NCI-H774 (cell line): ENCODE measurements around the gene TRAPPC1.
"Not testable (repeated sequence)": the region's sequence is repeated elsewhere in the genome, so short reads cannot be mapped to it uniquely, and the experiment has no call there.

ENCODE experiments used
- DNase-seq: peaks from one replicate; lab custom pipeline; 2025; lab: John Stamatoyannopoulos, UW

Gene TRAPPC1, protein sequence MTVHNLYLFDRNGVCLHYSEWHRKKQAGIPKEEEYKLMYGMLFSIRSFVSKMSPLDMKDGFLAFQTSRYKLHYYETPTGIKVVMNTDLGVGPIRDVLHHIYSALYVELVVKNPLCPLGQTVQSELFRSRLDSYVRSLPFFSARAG

DNA sequence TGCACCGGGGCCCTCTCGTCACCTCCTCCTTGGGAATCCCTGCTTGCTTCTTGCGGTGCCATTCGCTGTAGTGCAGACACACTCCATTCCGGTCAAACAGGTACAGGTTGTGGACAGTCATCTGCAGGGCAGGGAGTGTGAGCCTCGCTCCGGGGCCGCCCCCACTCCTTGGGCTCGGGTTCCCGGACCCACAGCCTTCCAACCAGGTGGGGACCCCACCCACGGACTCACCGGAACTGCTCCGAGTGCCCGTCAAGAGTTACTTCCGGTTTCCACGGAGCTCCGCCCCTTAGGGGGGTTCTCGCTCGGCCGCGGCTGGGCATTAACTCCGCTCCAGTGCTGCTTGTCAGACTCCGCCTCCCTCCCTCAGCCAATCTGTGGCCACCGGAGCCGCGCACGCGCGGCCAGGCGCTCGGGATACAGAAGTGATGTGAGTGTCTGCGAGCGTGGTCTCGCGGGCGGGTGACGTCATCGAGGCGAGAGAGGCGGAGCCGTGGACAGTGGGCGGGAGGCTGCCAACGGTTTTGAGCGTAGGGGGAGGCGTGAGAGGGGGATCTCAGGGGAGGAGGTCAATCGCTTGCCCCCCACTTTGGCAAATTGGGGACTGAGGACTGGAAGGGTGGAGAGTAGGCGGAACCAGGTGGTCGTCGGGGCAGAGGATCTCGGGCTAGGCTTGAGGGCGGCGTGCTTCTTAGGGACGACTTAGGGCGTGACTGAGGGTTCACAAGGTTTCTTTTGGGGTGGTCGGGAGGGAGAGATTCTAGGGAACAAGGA lies at the start of gene TRAPPC1, which contains the start of gene CNTROB:
TSS of gene TRAPPC1 (minus strand) at position 238 of the 774 bp plus-strand sequence. CDS start at position 121, 117 bp downstream.
TSS of gene CNTROB (plus strand) at position 498 of the 774 bp plus-strand sequence. CDS start 874 bp downstream, outside the sequence.
- peak; percentile 89 for DNase-seq

DNA sequence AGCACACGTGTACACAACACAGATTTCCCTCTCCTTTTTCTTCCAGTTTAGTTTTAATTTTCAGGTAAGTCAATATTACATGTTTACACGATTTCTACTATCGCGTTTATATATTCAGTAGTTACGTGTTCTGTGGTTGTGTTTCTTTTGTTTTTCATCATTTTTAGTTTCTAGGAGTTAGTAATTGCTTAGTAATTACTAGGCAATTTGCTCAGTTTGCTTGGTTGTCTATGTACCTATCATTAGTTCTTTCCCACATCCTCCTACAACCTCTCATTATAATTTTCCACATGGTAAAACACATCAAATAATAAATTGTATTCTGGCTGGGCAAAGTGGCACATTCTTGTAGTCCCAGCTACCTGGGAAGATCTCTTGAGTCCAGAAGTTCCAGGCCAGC lies 46.1 kb upstream of the TRAPPC1 start:
- no peak for DNase-seq

DNA sequence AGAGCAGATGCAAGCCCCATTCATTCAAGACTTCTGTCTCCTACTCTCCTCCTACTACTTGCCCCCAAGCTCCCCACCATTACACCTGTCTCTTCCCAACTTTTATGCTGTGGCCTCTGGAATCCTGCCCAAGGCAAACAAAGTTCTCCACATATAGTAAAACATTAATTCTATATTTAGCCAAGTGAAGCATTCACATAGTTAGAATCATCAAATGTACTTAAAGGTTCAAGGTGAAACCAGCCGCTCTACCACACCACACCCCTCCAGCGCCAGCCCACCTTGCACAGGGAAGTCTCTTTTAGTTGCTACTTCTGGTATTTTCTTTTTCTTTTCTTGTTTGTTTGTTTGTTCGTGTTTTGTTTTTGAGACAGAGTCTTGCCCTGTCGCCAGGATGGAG lies 45.3 kb upstream of the TRAPPC1 start:
- DNase-seq = no peak

DNA sequence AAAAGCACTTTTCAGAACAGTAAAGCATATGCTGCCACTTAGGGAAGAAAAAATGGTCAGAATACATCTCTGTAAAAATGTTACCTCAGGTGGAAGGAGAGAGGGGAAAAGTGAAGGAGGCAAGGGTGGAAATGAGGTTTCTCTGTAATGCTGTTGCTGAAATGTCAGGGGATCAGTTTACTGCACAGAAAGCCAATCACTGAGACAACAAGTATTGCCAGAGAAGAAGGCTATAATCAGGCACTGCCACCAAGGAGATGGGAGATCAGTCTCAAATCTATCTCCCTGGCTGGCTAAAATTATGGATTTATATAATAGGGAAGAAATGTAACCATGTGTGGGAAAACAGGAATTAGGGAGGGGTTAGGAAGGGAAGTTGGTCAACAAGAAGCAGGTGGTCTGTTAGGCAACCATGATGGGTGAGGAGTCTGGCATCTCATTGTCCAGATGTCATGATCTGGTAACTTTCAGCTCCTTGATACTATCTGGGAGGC lies 42.9 kb upstream of the TRAPPC1 start:
- no peak for DNase-seq

DNA sequence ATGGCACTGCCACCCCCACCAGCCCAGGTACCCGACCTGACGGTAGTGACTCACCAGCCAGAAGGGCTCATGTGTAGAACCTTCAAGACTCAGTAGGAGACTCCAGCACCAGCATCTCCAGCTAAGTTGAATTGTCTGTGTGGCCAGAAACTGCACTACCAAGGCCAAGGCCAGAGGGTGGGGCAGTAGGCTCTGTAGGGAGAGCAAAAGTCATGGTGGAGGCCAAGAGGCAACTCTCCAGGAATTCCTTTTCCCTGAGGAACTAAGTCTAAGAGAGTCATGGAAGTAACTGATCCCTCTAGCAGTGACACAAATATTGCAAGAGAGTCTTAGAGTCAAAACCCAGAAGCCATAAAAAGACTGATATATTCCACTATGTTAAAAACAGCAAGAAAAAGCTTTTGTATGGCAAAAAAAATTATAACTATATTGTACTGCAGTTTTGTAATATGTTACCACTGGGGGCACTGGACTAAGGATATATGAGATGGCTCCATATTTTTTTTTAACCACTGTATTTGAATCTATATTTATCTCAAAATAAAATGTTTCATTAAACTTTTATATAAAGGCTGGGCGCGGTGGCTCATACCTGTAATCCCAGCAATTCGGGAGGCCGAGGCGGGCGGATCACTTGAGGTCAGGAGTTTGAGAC lies 40.5 kb upstream of the TRAPPC1 start:
- no peak for DNase-seq

DNA sequence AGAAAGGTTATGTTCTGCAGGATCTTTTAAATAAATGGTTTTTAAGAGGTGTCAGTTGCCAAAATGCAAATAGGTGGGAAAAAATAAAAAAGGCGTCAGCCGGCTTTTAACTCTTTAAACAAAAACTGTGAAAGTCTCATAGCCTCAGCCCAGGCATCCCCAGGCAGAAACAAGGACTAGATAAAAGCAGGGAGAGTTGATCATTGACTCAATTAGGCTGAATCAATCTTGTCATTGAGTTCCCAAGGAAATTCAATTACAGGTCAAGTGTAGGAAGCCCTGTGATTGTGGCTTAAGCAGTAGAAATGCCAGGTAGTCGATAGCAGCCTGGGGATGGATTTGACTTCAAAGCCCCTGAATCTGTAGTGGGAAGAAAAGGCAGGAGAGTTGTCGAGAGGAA lies 39.9 kb upstream of the TRAPPC1 start:
- DNase-seq = no peak

DNA sequence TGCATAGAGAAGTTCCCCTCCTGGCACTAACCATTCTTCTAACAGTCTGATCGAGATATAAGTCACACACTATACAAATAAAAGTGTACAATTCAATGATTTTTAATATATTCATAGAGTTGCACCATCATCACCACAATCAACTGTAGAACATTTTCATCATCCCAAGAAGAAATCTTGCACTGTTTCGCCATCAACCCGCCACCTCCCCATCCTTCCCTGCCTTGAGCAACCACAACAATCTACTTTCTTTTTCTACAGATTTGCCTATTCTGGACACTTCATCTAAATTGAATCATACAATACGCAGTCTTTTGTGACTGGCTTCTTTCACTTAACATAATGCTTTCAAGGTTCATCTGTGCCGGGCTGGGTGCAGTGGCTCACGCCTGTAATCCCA lies 37.7 kb upstream of the TRAPPC1 start:
- no peak for DNase-seq

DNA sequence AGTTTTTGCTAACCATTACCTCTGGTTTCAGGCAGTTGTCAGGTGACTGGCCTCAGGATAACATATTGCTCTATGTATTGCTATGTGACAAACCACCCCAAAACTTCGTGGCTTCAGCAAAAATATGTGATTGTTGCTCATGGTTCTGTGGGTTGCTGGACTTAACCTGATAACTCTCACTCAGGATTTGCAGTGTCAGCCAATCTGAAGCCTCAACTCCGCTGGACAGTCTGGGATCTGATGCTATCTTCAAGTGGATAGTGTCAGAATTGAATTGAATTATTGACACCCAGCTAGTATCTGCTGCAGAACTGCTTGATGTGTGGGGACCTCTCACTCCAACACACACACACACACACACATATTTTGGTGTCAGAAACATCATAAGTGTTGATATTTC lies 36.0 kb upstream of the TRAPPC1 start:
- DNase-seq = no peak

DNA sequence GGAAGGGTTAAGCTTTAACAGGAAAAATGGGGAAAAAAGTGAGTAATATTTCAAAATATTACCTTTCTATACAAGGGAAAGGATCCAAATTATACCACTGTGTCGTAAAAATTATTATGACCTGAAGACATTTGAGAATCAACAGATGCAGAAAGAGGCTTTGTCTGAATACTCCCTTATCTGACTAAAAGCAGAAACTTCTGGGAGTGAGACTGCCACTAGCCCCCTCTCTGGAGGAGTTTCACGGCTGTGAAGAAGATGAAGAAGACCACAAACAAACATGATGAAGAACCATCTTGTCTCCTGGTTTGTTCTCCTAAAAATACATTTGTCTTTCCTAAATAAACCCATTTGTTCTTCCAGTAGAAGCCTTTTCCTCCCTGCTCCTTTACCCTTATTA lies 29.7 kb upstream of the TRAPPC1 start:
- DNase-seq = no peak

DNA sequence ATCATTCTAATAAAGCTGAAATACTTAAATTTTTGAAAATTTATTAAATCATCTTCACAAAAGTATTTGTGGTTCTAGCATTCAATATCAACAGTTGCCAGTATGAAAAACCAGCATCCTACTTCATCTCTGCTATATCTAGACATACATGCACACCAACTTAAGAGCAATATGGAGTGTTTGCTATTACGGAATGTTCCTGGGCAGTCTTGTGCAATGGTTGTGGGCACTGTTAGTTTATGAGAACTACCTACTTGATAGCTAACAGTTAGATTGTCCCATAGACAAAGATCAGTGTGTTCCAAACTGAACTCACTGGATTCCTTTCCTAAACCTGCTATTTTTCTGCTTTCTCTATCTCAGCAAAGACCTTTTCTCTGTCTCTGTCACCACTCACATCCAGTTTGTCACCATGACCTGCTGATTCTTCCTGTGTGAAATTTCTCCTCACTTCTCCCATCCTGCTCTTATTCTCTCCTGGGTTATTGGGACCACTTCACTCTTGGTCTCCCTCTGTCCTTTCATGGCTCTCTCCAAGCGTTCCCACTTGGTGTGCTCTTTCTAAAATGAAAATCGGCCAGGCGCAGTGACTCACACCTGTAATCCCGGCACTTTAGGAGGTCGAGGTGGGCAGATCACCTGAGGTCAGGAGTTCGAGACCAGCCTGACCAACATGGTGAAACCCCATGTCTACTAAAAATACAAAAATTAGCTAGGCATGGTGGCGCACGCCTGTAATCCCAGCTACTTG lies 27.9 kb upstream of the TRAPPC1 start:
- DNase-seq = no peak

DNA sequence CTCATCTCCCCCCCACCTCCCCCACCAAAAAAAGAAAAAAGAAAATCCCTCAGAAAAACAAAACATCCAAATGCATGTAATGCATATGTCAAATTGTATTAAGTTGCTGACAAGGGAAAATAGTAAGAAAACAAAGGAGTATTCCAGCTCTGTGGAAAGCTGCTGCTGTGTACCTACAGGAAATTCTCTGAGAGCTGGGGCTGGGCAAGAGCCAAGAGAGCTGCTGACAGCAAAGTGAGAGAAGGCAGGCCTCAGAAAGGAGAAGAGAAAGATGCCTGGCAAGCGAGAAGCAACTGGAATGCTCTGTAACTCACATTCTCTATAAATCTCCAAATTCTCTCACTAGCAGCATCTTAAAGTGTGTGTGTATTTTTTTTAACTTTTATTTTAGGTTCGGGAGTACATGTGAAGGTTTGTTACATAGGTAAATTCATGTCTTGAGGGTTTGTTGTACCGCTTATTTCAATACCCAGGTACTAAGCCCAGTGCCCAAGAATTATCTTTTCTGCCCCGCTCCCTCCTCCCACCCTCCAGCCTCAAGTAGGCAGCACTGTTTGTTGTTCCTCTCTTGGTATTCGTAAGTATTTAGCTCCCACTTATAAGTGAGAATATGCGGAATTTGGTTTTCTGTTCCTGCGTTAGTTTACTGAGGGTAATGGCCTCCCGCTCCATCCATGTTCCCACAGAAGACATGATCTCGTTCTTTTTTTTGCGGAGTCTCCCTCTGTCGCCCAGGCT lies 24.7 kb upstream of the TRAPPC1 start:
- DNase-seq = no peak

DNA sequence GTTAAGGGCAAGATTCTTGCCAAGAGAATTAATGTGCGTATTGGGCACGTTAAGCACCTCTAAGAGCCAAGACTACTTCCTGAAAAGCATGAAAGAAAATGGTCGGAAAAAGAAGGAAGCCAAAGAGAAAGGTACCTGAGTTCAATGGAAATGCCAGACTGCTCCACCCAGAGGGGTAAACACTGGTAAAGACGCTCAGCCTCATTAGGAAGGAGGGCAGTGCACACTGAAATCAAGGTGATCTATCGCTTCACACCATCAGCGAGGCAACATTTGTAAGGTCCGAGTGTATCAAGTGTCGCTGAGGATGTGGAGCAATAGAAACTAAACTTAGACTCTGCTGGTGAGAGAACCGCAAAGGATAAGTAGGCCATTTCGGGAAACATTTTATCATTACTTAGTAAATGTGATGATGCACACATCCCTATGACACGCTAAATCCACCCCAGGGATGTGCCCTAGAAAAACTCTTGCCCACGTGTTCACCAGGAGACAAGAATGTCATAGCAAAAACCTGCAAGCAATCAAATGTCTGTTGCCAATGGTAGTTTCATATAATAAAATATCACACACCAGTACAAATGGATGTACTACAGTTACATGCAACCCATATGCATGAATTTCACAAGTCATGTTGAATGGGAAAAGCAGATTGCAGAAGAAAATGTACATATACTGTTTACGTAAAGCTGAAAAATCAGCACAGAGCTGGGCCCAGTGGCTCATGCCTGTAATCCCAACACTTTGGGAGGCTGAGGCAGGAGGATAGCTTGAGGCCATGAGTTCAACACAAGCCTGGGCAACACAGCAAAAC lies 23.9 kb upstream of the TRAPPC1 start:
- no peak for DNase-seq

DNA sequence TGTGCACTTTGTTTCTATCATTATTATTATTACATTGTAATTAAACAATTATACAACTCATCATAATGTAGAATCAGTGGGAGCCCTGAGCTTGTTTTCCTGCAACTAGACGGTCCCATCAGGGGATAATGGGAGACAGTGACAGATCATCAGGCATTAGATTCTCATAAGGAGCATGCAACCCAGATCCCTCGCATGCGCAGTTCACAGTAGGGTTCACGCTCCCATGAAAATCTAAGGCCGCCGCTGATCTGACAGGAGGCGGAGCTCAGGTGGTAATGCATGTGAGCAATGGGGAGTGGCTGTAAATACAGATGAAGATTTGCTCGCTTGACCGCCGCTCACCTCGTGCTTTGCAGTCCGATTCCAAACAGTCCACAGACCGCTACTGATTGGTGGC lies 21.5 kb upstream of the TRAPPC1 start:
- not testable (repeated sequence) for DNase-seq

DNA sequence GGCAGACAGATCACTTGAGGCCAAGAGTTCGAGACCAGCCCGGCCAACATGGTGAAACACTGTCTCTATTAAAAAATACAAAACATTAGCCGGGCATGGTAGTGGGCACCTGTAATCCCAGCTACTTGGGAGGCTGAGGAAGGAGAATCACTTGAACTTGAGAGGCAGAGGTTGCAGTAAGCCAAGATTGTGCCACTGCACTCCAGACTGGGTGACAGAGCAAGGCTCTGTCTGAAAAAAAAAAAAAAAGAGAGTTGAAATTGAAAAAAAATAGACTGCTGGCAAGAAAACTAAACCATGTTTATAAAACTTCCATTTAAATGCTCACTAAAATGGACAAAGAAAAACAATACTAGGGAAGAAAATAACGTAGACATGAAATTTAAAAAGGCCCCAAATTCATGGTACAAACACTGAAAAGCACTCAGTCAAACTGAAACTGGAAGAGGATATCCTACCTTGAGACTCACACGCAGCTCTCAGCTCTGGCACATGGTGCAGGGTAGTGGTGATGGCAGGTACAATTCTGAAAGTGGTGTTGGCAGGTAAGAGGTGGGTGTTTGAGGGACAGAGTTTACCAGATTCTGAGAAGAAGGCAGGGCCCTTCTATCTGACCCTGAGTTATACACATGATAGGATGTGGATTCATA lies 19.5 kb upstream of the TRAPPC1 start:
- DNase-seq = no peak

DNA sequence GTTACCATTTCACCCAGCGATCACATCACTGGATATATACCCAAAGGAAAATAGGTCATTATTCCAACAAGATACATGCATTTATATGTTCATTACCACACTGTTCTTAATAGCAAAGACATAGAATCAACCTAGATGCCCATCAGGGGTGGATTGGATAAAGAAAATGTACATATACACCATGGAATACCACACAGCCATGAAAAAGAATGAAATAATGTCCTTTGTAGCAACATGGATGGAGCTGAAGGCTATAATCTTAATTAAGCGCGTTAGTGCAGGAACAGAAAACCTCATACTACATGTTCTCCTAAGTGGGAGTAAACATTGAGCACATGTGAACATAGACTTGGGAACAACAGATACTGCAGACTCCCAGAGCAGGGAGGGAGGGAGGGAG lies 18.8 kb upstream of the TRAPPC1 start:
- DNase-seq = no peak

DNA sequence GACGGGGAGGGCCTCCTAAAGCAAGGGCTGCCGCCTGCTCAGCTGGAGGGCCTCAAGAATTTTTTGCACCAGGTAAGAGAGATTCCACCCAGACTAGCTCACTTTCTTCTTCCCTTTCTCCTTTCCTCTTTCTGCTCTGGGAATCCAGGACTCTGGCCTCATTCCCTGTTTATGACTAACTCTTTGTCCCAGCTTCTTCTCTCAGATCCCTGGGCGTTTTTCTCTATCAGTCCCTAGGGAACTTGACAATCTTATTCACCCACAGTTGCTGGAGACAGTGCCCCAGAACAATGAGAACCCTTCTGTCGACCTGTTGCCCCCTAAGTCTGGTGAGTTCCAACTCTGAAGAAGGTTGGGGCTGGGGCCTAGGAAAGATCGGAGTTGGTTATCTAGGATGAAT lies 15.9 kb upstream of the TRAPPC1 start:
- no peak for DNase-seq

DNA sequence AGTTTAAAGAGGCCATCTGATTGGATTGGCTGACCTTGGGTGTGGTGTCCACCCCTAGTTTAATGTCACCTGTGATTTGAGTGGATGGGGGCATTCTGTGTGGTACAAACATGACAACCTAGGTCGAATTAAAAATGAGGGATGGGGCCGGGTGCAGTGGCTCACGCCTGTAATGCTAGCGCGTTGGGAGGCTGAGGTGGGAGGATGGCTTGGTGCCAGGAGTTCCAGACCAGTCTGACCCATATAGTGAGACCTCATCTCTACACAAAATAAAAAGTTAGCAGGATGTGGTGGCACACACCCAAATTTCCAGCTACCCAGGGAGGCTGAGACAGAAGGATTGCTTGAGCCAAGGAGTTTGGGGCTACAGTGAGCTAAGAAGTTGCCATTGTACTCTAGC lies 14.7 kb upstream of the TRAPPC1 start:
- no peak for DNase-seq

DNA sequence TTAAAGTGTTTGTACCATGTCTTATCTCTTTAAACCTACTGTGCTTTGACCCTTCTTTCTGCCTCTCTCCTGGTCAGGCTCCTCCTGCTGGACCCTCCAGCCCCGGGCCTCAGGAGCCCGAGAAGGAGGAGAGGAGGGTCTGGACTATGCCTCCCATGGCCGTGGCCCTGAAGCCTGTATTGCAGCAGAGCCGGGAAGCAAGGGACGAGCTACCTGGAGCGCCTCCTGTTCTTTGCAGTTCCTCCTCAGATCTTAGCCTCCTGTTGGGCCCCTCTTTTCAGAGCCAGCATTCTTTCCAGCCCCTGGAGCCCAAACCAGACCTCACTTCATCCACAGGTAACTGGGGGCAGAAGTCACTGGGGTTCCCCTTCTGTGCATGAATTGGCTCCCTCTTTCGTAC lies 13.9 kb upstream of the TRAPPC1 start:
- DNase-seq = no peak

DNA sequence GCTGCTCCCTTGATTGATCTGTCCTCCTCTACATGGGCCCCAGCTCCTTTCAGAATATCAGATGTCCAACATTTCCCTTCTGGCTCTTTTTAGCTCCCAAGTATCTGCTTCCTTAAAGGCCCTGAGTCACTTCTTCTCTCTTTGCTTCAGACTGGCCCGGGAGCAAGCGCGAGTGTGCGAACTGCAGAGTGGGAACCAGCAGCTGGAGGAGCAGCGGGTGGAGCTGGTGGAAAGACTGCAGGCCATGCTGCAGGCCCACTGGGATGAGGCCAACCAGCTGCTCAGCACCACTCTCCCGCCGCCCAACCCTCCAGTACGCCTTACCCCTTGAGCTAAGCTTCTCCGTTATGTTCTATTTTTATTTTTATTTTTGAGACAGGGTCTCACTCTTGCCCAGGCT lies 12.6 kb upstream of the TRAPPC1 start:
- no peak for DNase-seq

DNA sequence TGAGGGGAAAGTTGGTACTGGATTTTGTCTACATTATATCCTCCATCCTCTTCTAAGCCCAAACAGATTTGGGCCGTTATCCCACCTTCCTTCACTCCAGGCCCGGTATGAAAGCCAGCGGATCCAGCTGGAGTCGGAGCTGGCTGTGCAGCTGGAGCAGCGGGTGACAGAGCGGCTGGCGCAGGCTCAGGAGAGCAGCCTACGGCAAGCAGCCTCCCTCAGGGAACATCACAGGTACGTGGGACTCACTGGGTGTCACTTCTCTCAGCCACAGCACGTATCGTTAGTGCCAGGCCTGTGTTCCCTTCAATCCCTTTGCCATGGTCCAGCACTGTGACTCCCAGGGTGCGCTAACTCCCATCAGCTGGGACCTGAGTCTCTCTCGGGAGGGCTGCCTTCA lies 11.5 kb upstream of the TRAPPC1 start:
- no peak for DNase-seq
